ENCODE data around the gene DDAH1.

Gene DDAH1

DNA sequence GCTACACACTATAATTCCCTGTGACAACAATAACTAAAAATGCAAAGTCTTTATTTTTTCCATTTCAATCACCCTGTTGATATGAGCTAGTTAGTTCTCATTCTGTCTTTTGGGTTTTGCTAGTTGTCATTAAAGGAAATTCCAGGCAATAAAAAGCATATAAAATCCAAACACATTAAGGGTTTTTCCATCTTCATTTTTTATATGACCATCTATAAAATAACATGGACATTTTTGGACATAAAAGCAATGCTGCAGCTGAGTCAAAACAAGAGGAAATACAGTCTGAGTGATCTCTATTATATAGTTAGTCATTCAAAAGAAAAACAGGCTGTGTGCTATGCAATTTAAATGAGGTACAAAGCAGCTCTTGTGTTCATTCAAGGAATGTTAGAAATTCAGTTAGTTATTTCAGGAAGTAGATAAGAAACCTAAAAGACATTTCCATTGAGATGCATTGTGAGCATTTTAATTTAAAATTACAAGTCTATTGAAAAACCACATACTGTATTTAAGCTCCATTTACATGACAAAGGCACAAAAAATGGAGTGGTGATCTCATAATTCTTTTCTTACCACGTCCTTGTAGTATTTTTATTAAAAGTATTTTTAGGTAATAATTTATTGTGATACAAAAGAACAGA is 121.2 kb downstream of the DDAH1 start:
- no peak overlapping the region for H2BK15ac ChIP-seq (replicated peaks; ENCODE audit: low read depth)
- no peak overlapping the region for H3K4me3 ChIP-seq (ENCODE audit: low read length)
- no peak overlapping the region for H3K56ac ChIP-seq (ENCODE audit: low read length)
- no peak overlapping the region for H3K4ac ChIP-seq (ENCODE audit: low read depth, low read length)
- no peak overlapping the region for H3K4me2 ChIP-seq (ENCODE audit: low read length)
- DNase-seq: peak; percentile 71
- no peaks in the 10 kb centered on the region for H3K27me3 ChIP-seq (ENCODE audit: insufficient read depth, low read length, poor library complexity)
- no peak overlapping the region for H4K5ac ChIP-seq (ENCODE audit: low read length)
- H3K79me2 ChIP-seq (ENCODE audit: control insufficient read depth, insufficient read depth, low read length): no peaks in the 10 kb centered on the region
- H2AK5ac ChIP-seq (ENCODE audit: low read length): no peak overlapping the region
- no peaks in the 10 kb centered on the region for H3K79me1 ChIP-seq (ENCODE audit: low read length)
- H4K8ac ChIP-seq (ENCODE audit: low read depth, low read length): no peak overlapping the region
- H3K27ac ChIP-seq (ENCODE audit: low read depth, low read length): no peak overlapping the region
- no peaks in the 10 kb centered on the region for H3K36me3 ChIP-seq (ENCODE audit: control insufficient read depth, insufficient read depth, low read length)
- peaks cover 2% of the 10 kb centered on the region for H3K4me1 ChIP-seq (ENCODE audit: control insufficient read depth, low read depth, low read length)
- no peak overlapping the region for H3K18ac ChIP-seq (ENCODE audit: low read length)
- H2BK5ac ChIP-seq (ENCODE audit: low read length): no peak overlapping the region
- no peak overlapping the region for H3K23ac ChIP-seq (ENCODE audit: low read length)
- no CpG with 5 or more reads among the region's 1 CpG for WGBS (ENCODE audit: extremely low coverage, insufficient coverage, low lambda C conversion rate)
- H3K9ac ChIP-seq (ENCODE audit: low read length): no peak overlapping the region
- H2BK120ac ChIP-seq (ENCODE audit: low read depth, low read length): no peak overlapping the region

- no peak for DNase-seq
- Histone ChIP-seq H3K9ac (ENCODE audit: low read length) (no peak overlapping the region), H2AK5ac (ENCODE audit: low read length) (no peak overlapping the region), H3K27me3 (ENCODE audit: insufficient read depth, low read length, poor library complexity) (no peaks in the 10 kb centered on the region), H4K5ac (ENCODE audit: low read length) (no peak overlapping the region), H2BK15ac (replicated peaks; ENCODE audit: low read depth) (no peak overlapping the region), H3K79me1 (ENCODE audit: low read length) (no peaks in the 10 kb centered on the region), H3K79me2 (ENCODE audit: control insufficient read depth, insufficient read depth, low read length) (no peaks in the 10 kb centered on the region), H2BK5ac (ENCODE audit: low read length) (no peak overlapping the region), H3K36me3 (ENCODE audit: control insufficient read depth, insufficient read depth, low read length) (no peaks in the 10 kb centered on the region), H3K27ac (ENCODE audit: low read depth, low read length) (no peak overlapping the region), H4K8ac (ENCODE audit: low read depth, low read length) (no peak overlapping the region), H3K23ac (ENCODE audit: low read length) (no peak overlapping the region), H3K4ac (ENCODE audit: low read depth, low read length) (no peak overlapping the region), H3K4me3 (ENCODE audit: low read length) (no peak overlapping the region), H2BK120ac (ENCODE audit: low read depth, low read length) (no peak overlapping the region), H3K4me2 (ENCODE audit: low read length) (no peak overlapping the region), H3K18ac (ENCODE audit: low read length) (peak overlapping the region; percentile 90), H3K56ac (ENCODE audit: low read length) (no peak overlapping the region), H3K4me1 (ENCODE audit: control insufficient read depth, low read depth, low read length) (peaks cover 2% of the 10 kb centered on the region)
- no CpG with 5 or more reads among the region's 1 CpG for whole genome bisulfite sequencing (ENCODE audit: extremely low coverage, insufficient coverage, low lambda C conversion rate)
Observed at GRCh38 chr1:85343213-85343611, 121.7 kb downstream of the DDAH1 start.

- no peak for DNase-seq
- no peak overlapping the region for H3K4ac ChIP-seq (ENCODE audit: low read depth, low read length)
- peaks cover 2% of the 10 kb centered on the region for H3K4me1 ChIP-seq (ENCODE audit: control insufficient read depth, low read depth, low read length)
- H3K56ac ChIP-seq (ENCODE audit: low read length): no peak overlapping the region
- H3K23ac ChIP-seq (ENCODE audit: low read length): no peak overlapping the region
- no peak overlapping the region for H3K18ac ChIP-seq (ENCODE audit: low read length)
- no peak overlapping the region for H2BK15ac ChIP-seq (replicated peaks; ENCODE audit: low read depth)
- no peak overlapping the region for H3K9ac ChIP-seq (ENCODE audit: low read length)
- no peak overlapping the region for H2AK5ac ChIP-seq (ENCODE audit: low read length)
- no peaks in the 10 kb centered on the region for H3K27me3 ChIP-seq (ENCODE audit: insufficient read depth, low read length, poor library complexity)
- no peak overlapping the region for H3K4me3 ChIP-seq (ENCODE audit: low read length)
- no peaks in the 10 kb centered on the region for H3K79me1 ChIP-seq (ENCODE audit: low read length)
- H3K27ac ChIP-seq (ENCODE audit: low read depth, low read length): no peak overlapping the region
- H3K4me2 ChIP-seq (ENCODE audit: low read length): no peak overlapping the region
- H4K8ac ChIP-seq (ENCODE audit: low read depth, low read length): no peak overlapping the region
- H3K79me2 ChIP-seq (ENCODE audit: control insufficient read depth, insufficient read depth, low read length): no peaks in the 10 kb centered on the region
- H4K5ac ChIP-seq (ENCODE audit: low read length): no peak overlapping the region
- H3K36me3 ChIP-seq (ENCODE audit: control insufficient read depth, insufficient read depth, low read length): no peaks in the 10 kb centered on the region
- no peak overlapping the region for H2BK5ac ChIP-seq (ENCODE audit: low read length)
- H2BK120ac ChIP-seq (ENCODE audit: low read depth, low read length): no peak overlapping the region
Observed at GRCh38 chr1:85342207-85342606, 122.8 kb downstream of the DDAH1 start.

DNA sequence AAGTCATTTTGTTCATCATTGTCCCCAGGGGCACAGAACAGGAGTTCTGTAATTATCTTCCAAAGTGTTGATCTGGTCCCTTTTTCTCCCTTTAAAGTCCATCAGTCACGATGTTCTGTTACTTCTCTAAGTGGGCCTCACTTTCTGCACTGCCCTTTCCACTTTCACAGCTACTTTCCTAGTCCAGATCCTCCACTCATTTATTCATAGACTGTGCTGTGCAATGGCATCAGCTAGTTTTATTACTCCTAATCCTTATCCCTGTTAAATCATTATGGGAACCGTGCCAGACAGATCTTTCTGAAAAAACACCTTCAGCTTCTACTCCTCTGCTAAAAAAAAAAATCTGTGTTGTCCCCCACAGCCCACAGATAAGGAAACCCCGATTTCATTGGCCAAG is 124.5 kb downstream of the DDAH1 start:
- H3K9ac ChIP-seq (ENCODE audit: low read length): no peak overlapping the region
- no peak overlapping the region for H2AK5ac ChIP-seq (ENCODE audit: low read length)
- H3K79me1 ChIP-seq (ENCODE audit: low read length): no peaks in the 10 kb centered on the region
- H3K23ac ChIP-seq (ENCODE audit: low read length): no peak overlapping the region
- H3K79me2 ChIP-seq (ENCODE audit: control insufficient read depth, insufficient read depth, low read length): no peaks in the 10 kb centered on the region
- no peak for DNase-seq
- H4K8ac ChIP-seq (ENCODE audit: low read depth, low read length): no peak overlapping the region
- whole genome bisulfite sequencing (ENCODE audit: extremely low coverage, insufficient coverage, low lambda C conversion rate): no CpG with 5 or more reads among the region's 3 CpGs
- H3K4me3 ChIP-seq (ENCODE audit: low read length): no peak overlapping the region
- no peak overlapping the region for H3K18ac ChIP-seq (ENCODE audit: low read length)
- H2BK15ac ChIP-seq (replicated peaks; ENCODE audit: low read depth): no peak overlapping the region
- H2BK5ac ChIP-seq (ENCODE audit: low read length): no peak overlapping the region
- H4K5ac ChIP-seq (ENCODE audit: low read length): peak overlapping the region; percentile 56
- no peak overlapping the region for H3K56ac ChIP-seq (ENCODE audit: low read length)
- H3K4ac ChIP-seq (ENCODE audit: low read depth, low read length): no peak overlapping the region
- no peak overlapping the region for H2BK120ac ChIP-seq (ENCODE audit: low read depth, low read length)
- H3K27ac ChIP-seq (ENCODE audit: low read depth, low read length): no peak overlapping the region
- H3K4me1 ChIP-seq (ENCODE audit: control insufficient read depth, low read depth, low read length): peaks cover 2% of the 10 kb centered on the region
- H3K36me3 ChIP-seq (ENCODE audit: control insufficient read depth, insufficient read depth, low read length): no peaks in the 10 kb centered on the region
- no peak overlapping the region for H3K4me2 ChIP-seq (ENCODE audit: low read length)
- H3K27me3 ChIP-seq (ENCODE audit: insufficient read depth, low read length, poor library complexity): no peaks in the 10 kb centered on the region

DNA sequence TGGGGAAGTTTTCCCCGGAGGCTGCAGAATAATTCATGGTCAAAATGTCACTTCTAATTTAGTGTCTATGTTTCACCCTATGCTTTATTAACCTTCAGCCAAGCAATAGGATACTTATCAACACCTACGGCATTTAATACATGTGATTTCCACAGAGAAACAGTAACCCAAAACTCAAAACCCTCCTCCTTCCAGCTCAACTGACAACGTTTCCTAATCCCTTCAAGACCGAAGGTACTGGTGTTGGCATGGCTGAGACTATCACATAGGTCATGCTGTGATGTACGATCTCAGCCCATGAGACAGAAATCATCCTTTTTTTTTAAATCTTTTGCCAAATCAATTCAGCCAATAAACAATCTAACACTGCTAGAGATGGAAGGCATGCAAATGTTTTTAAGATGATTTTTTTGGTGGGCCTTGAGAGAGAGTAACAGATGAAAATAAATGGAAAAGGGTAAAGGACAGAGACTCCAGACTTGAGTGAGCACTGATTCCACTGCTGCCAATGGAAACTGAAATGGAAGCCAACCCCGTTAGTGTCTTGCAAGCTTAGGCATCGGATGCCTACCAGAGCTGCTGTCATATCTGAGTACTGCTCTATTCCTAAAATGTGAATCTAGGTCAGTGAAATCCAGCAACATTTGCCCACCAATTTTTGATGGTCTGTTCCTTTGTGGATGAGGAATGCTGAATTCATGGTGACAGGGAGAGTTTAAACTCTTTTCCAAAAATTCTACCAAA is 125.1 kb downstream of the DDAH1 start:
- Histone ChIP-seq H3K4ac (ENCODE audit: low read depth, low read length) (no peak overlapping the region), H3K79me2 (ENCODE audit: control insufficient read depth, insufficient read depth, low read length) (no peaks in the 10 kb centered on the region), H3K56ac (ENCODE audit: low read length) (peak overlapping the region; percentile 51)

More for the DNA sequence above, 125.1 kb downstream of the DDAH1 start:
- H4K8ac ChIP-seq (ENCODE audit: low read depth, low read length): no peak overlapping the region
- no peaks in the 10 kb centered on the region for H3K79me1 ChIP-seq (ENCODE audit: low read length)
- no peaks in the 10 kb centered on the region for H3K27me3 ChIP-seq (ENCODE audit: insufficient read depth, low read length, poor library complexity)
- no peak for DNase-seq
- no peak overlapping the region for H3K27ac ChIP-seq (ENCODE audit: low read depth, low read length)
- H3K23ac ChIP-seq (ENCODE audit: low read length): no peak overlapping the region
- no peak overlapping the region for H3K4me2 ChIP-seq (ENCODE audit: low read length)
- peak overlapping the region; percentile 56 for H4K5ac ChIP-seq (ENCODE audit: low read length)
- no peak overlapping the region for H2BK120ac ChIP-seq (ENCODE audit: low read depth, low read length)
- H3K36me3 ChIP-seq (ENCODE audit: control insufficient read depth, insufficient read depth, low read length): no peaks in the 10 kb centered on the region
- no peak overlapping the region for H2BK15ac ChIP-seq (replicated peaks; ENCODE audit: low read depth)
- no peak overlapping the region for H3K4me3 ChIP-seq (ENCODE audit: low read length)
- peaks cover 2% of the 10 kb centered on the region for H3K4me1 ChIP-seq (ENCODE audit: control insufficient read depth, low read depth, low read length)
- no peak overlapping the region for H2AK5ac ChIP-seq (ENCODE audit: low read length)
- H2BK5ac ChIP-seq (ENCODE audit: low read length): no peak overlapping the region
- H3K18ac ChIP-seq (ENCODE audit: low read length): no peak overlapping the region
- no CpG with 5 or more reads among the region's 7 CpGs for WGBS (ENCODE audit: extremely low coverage, insufficient coverage, low lambda C conversion rate)
- no peak overlapping the region for H3K9ac ChIP-seq (ENCODE audit: low read length)

Data from mesendoderm (in vitro differentiated cells).